Measurements from ENCODE around the gene OCIAD1.

OCIAD1 gene

GRCh38 chr4:48796191-48796926, 34.5 kb upstream of the OCIAD1 start:
- Histone ChIP-seq H4K20me1 (ENCODE audit: insufficient read depth, low read length) (no peaks in the 10 kb centered on the region), H3K9ac (ENCODE audit: low read length) (no peak overlapping the region), H3K4me1 (ENCODE audit: low read length) (no peaks in the 10 kb centered on the region), H3K4me3 (ENCODE audit: low read length) (no peak overlapping the region), H3K4me2 (ENCODE audit: low read depth, low read length) (no peak overlapping the region), H3F3A (ENCODE audit: insufficient read depth, low read length) (no peaks in the 10 kb centered on the region), H3K9me3 (replicated peaks; ENCODE audit: insufficient read depth, low read length) (no peaks in the 10 kb centered on the region), H3K36me3 (replicated peaks; ENCODE audit: insufficient read depth, low read length) (no peaks in the 10 kb centered on the region), H2AFZ (ENCODE audit: low read length) (no peak overlapping the region), H3K79me2 (ENCODE audit: low read length) (no peaks in the 10 kb centered on the region), H3K27ac (ENCODE audit: low read length) (no peak overlapping the region), H3K9me2 (replicated peaks; ENCODE audit: insufficient read depth, low read length) (no peaks in the 10 kb centered on the region), H3K27me3 (replicated peaks; ENCODE audit: insufficient read depth, low read length) (no peaks in the 10 kb centered on the region)
- DNase-seq: no peak
- TF ChIP-seq, protein P1, sequence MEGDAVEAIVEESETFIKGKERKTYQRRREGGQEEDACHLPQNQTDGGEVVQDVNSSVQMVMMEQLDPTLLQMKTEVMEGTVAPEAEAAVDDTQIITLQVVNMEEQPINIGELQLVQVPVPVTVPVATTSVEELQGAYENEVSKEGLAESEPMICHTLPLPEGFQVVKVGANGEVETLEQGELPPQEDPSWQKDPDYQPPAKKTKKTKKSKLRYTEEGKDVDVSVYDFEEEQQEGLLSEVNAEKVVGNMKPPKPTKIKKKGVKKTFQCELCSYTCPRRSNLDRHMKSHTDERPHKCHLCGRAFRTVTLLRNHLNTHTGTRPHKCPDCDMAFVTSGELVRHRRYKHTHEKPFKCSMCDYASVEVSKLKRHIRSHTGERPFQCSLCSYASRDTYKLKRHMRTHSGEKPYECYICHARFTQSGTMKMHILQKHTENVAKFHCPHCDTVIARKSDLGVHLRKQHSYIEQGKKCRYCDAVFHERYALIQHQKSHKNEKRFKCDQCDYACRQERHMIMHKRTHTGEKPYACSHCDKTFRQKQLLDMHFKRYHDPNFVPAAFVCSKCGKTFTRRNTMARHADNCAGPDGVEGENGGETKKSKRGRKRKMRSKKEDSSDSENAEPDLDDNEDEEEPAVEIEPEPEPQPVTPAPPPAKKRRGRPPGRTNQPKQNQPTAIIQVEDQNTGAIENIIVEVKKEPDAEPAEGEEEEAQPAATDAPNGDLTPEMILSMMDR (IDR thresholded peaks at IDR 0.05; ENCODE audit: low read length): no peak
- no peak for TF ChIP-seq EZH2phosphoT487 (IDR thresholded peaks at IDR 0.05; ENCODE audit: low read length)
- no peak for TF ChIP-seq EZH2 (optimal IDR thresholded peaks at IDR 0.05; ENCODE audit: low read depth, low read length)

DNA sequence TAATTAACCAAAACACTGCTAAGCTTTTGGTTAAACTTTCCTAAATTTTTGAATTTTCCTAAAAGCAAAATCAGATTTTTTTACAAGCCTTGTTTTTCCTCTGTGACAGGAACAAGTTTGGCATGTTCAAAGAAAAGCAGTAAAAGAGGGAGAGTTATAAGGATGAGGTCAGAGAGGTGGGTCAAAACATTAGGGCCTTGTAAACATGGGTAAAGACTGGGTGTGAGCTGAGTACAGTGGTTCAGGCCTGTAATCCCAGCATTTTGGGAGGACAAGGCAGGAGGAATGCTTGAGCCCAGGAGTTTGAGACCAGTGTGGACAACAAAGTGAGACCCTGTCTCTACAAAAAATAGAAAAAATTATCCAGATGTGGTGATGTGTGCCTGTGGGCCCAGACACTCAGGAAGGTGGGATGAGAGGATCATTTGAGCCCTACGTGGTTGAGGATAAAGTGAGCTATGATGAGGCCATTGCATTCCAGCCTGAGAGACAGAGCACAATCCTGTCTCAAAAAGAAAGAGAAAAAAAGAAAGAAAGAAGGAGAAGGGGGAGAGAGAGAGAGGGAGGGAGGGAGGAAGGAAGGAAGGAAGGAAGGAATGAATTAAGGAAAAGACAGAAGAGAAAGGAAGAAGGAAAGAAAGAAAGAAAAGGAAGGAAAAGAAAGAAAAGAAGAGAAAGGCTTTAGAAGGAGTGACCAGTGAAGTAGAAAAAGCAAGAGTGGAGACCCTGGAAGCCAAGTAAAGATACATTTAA, 33.8 kb upstream of the OCIAD1 start:
- H3K4me3 ChIP-seq (ENCODE audit: low read length): no peak overlapping the region
- H3K79me2 ChIP-seq (ENCODE audit: low read length): no peaks in the 10 kb centered on the region
- H3F3A ChIP-seq (ENCODE audit: insufficient read depth, low read length): no peaks in the 10 kb centered on the region
- TF ChIP-seq, protein P1 (IDR thresholded peaks at IDR 0.05; ENCODE audit: low read length): no peak
- TF ChIP-seq EZH2 (optimal IDR thresholded peaks at IDR 0.05; ENCODE audit: low read depth, low read length) (no peak), EZH2phosphoT487 (IDR thresholded peaks at IDR 0.05; ENCODE audit: low read length) (no peak)
- no peak overlapping the region for H3K27ac ChIP-seq (ENCODE audit: low read length)
- no peaks in the 10 kb centered on the region for H4K20me1 ChIP-seq (ENCODE audit: insufficient read depth, low read length)
- no peaks in the 10 kb centered on the region for H3K9me3 ChIP-seq (replicated peaks; ENCODE audit: insufficient read depth, low read length)
- no peaks in the 10 kb centered on the region for H3K27me3 ChIP-seq (replicated peaks; ENCODE audit: insufficient read depth, low read length)
- no peak overlapping the region for H2AFZ ChIP-seq (ENCODE audit: low read length)
- H3K4me1 ChIP-seq (ENCODE audit: low read length): no peaks in the 10 kb centered on the region
- no peaks in the 10 kb centered on the region for H3K9me2 ChIP-seq (replicated peaks; ENCODE audit: insufficient read depth, low read length)
- H3K4me2 ChIP-seq (ENCODE audit: low read depth, low read length): no peak overlapping the region
- DNase-seq: no peak
- H3K9ac ChIP-seq (ENCODE audit: low read length): no peak overlapping the region
- H3K36me3 ChIP-seq (replicated peaks; ENCODE audit: insufficient read depth, low read length): no peaks in the 10 kb centered on the region

DNA sequence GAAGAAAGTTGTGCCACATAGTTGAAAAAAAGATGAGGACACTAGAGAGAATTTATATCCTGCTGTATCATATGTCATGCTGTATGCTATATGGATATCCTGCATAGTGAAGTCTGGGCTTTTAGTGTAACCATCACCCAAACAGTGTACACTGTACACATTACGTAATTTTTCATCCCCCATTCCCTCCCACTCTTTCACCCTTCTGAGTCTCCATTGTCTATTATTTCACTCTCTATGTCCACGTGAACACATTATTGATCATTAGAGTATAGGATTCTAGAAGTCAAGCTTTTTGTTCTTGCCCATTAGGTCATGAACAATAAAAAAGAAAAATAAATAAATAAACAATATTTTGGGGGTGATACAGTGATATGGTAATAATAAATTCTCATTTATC, 32.8 kb upstream of the OCIAD1 start:
- Histone ChIP-seq H3K9me2 (replicated peaks; ENCODE audit: insufficient read depth, low read length) (no peaks in the 10 kb centered on the region), H3K4me3 (ENCODE audit: low read length) (no peak overlapping the region), H3K4me1 (ENCODE audit: low read length) (no peaks in the 10 kb centered on the region), H3K9ac (ENCODE audit: low read length) (no peak overlapping the region), H4K20me1 (ENCODE audit: insufficient read depth, low read length) (no peaks in the 10 kb centered on the region), H3K9me3 (replicated peaks; ENCODE audit: insufficient read depth, low read length) (no peaks in the 10 kb centered on the region), H3F3A (ENCODE audit: insufficient read depth, low read length) (no peaks in the 10 kb centered on the region), H3K79me2 (ENCODE audit: low read length) (no peaks in the 10 kb centered on the region), H3K27me3 (replicated peaks; ENCODE audit: insufficient read depth, low read length) (no peaks in the 10 kb centered on the region), H3K36me3 (replicated peaks; ENCODE audit: insufficient read depth, low read length) (no peaks in the 10 kb centered on the region), H3K27ac (ENCODE audit: low read length) (no peak overlapping the region), H3K4me2 (ENCODE audit: low read depth, low read length) (no peak overlapping the region), H2AFZ (ENCODE audit: low read length) (no peak overlapping the region)
- DNase-seq: no peak
- no peak for TF ChIP-seq EZH2phosphoT487 (IDR thresholded peaks at IDR 0.05; ENCODE audit: low read length)
- TF ChIP-seq, protein P1 (IDR thresholded peaks at IDR 0.05; ENCODE audit: low read length): no peak
- TF ChIP-seq EZH2 (optimal IDR thresholded peaks at IDR 0.05; ENCODE audit: low read depth, low read length): no peak
